ENCODE measurements around the gene NSUN6.
"Not testable (repeated sequence)": the region's sequence is repeated elsewhere in the genome, so short reads cannot be mapped to it uniquely, and the experiment has no call there.

NSUN6 gene

GRCh38 chr10:18610517-18610916, 40.9 kb downstream of the NSUN6 start:
- no peak for DNase-seq (ENCODE audit: low read depth in 2 of 2)

GRCh38 chr10:18608596-18608995, 42.8 kb downstream of the NSUN6 start:
- no peak for DNase-seq (ENCODE audit: low read depth in 2 of 2)

GRCh38 chr10:18607503-18608378, 43.6 kb downstream of the NSUN6 start:
- no peak for DNase-seq (ENCODE audit: low read depth in 2 of 2)

- no peak for DNase-seq (ENCODE audit: low read depth in 2 of 2)
These were observed 45.2 kb downstream of the NSUN6 start for GRCh38 chr10:18606051-18606695.

GRCh38 chr10:18601321-18601720, 50.1 kb downstream of the NSUN6 start:
- no peak for DNase-seq (ENCODE audit: low read depth in 2 of 2)

GRCh38 chr10:18599392-18599791, 52.0 kb downstream of the NSUN6 start:
- DNase-seq (ENCODE audit: low read depth in 2 of 2), result no peak

- DNase-seq (ENCODE audit: low read depth in 2 of 2), result no peak
These were observed 56.7 kb downstream of the NSUN6 start for GRCh38 chr10:18594574-18595156.

GRCh38 chr10:18591141-18591540, 60.2 kb downstream of the NSUN6 start:
- DNase-seq (ENCODE audit: low read depth in 2 of 2), result not testable (repeated sequence)

- not testable (repeated sequence) for DNase-seq (ENCODE audit: low read depth in 2 of 2)
These were observed 64.8 kb downstream of the NSUN6 start for GRCh38 chr10:18586637-18587036.

- DNase-seq (ENCODE audit: low read depth in 2 of 2), result no peak
These were observed 67.7 kb downstream of the NSUN6 start for GRCh38 chr10:18583575-18584270.

GRCh38 chr10:18582803-18583202, 68.6 kb downstream of the NSUN6 start:
- DNase-seq (ENCODE audit: low read depth in 2 of 2), result no peak

- DNase-seq (ENCODE audit: low read depth in 2 of 2), result no peak
These were observed 73.3 kb downstream of the NSUN6 start for GRCh38 chr10:18577823-18578685.

GRCh38 chr10:18576586-18576985, 74.8 kb downstream of the NSUN6 start:
- DNase-seq (ENCODE audit: low read depth in 2 of 2), result no peak

- no peak for DNase-seq (ENCODE audit: low read depth in 2 of 2)
These were observed 78.3 kb downstream of the NSUN6 start for GRCh38 chr10:18572959-18573561.

GRCh38 chr10:18571780-18572179, 79.6 kb downstream of the NSUN6 start:
- DNase-seq (ENCODE audit: low read depth in 2 of 2), result no peak

GRCh38 chr10:18571076-18571475, 80.3 kb downstream of the NSUN6 start:
- DNase-seq (ENCODE audit: low read depth in 2 of 2), result no peak

- not testable (repeated sequence) for DNase-seq (ENCODE audit: low read depth in 2 of 2)
These were observed 81.0 kb downstream of the NSUN6 start for GRCh38 chr10:18570386-18570785.

GRCh38 chr10:18567343-18567856, 84.0 kb downstream of the NSUN6 start:
- DNase-seq (ENCODE audit: low read depth in 2 of 2), result no peak

- DNase-seq (ENCODE audit: low read depth in 2 of 2), result no peak
These were observed 85.2 kb downstream of the NSUN6 start for GRCh38 chr10:18566177-18566576.

GRCh38 chr10:18565006-18565405, 86.4 kb downstream of the NSUN6 start:
- DNase-seq (ENCODE audit: low read depth in 2 of 2), result no peak

Data from stimulated activated CD4-positive, alpha-beta T cell treated with anti-CD3 and anti-CD28 coated beads, Interleukin-4, amount 100 ng/mL, for 48 hours (primary cell).